H9 (cell line): ENCODE results near the gene ITK. TPM values are rescaled to one million over a fixed set of nuclear protein-coding genes. Genes with fewer than 3 reads are reported as not detected.

Experiments used
- DNase-seq: peaks from one replicate; pipeline ENCODE4 v3.0.0-alpha.2; 2017
- H2AFZ ChIP-seq: one replicate; pipeline ENCODE4 v1.6.1; 2013; ENCODE audit warnings: mild to moderate bottlenecking, low read length, control low read depth, moderate library complexity
- H2AK5ac ChIP-seq: 2 replicates; pipeline ENCODE4 v1.6.1; 2013; ENCODE audit warnings: low read length, control low read depth, mixed read lengths; ENCODE audit not compliant: insufficient read length
- H2BK120ac ChIP-seq: one replicate; pipeline ENCODE4 v1.6.1; 2013; ENCODE audit warnings: low read depth, mild to moderate bottlenecking, low read length, control low read depth, inconsistent platforms; ENCODE audit not compliant: poor library complexity, severe bottlenecking
- H2BK12ac ChIP-seq: 2 replicates; pipeline ENCODE4 v1.6.1; 2013; ENCODE audit warnings: low read length, control low read depth, mixed read lengths, low read depth; ENCODE audit not compliant: insufficient read length
- H2BK15ac ChIP-seq: 2 replicates; pipeline ENCODE4 v1.6.1; 2013; ENCODE audit warnings: low read depth, low read length, control low read depth
- H2BK20ac ChIP-seq: one replicate; pipeline ENCODE4 v1.6.1; 2013; ENCODE audit warnings: low read depth, mild to moderate bottlenecking, low read length, control low read depth, inconsistent platforms; ENCODE audit not compliant: poor library complexity, severe bottlenecking
- H2BK5ac ChIP-seq: 2 replicates; pipeline ENCODE4 v1.6.1; 2013; ENCODE audit warnings: low read length, control low read depth, mixed read lengths; ENCODE audit not compliant: insufficient read length
- H3K14ac ChIP-seq: 2 replicates; pipeline ENCODE4 v1.6.1; 2013; ENCODE audit warnings: low read length, control low read depth; ENCODE audit not compliant: insufficient read depth
- H3K18ac ChIP-seq: 2 replicates; pipeline ENCODE4 v1.6.1; 2013; ENCODE audit warnings: low read depth, mild to moderate bottlenecking, mixed read lengths, low read length, control low read depth; ENCODE audit not compliant: insufficient read length
- H3K23ac ChIP-seq: 2 replicates; pipeline ENCODE4 v1.6.1; 2013; ENCODE audit warnings: low read length, control low read depth, mixed read lengths, low read depth; ENCODE audit not compliant: insufficient read length
- H3K23me2 ChIP-seq: 2 replicates; pipeline ENCODE4 v1.6.1; 2013; ENCODE audit warnings: low read depth, mild to moderate bottlenecking, mixed read lengths, low read length, control low read depth; ENCODE audit not compliant: insufficient read length, poor library complexity, severe bottlenecking
- H3K27ac ChIP-seq: 2 replicates; pipeline ENCODE4 v1.5.1; 2013; ENCODE audit warnings: low read length, control low read depth, mixed read lengths, low read depth; ENCODE audit not compliant: insufficient read length
- H3K27me3 ChIP-seq: 2 replicates; pipeline ENCODE4 v1.6.1; 2013; ENCODE audit warnings: low read length, control low read depth, inconsistent platforms; ENCODE audit not compliant: insufficient read depth
- H3K4ac ChIP-seq: 2 replicates; pipeline ENCODE4 v1.6.1; 2013; ENCODE audit warnings: low read depth, mild to moderate bottlenecking, control low read depth, inconsistent platforms, low read length, moderate library complexity
- H3K4me1 ChIP-seq: 2 replicates; pipeline ENCODE4 v1.6.1; 2013; ENCODE audit warnings: low read length, control low read depth, inconsistent platforms; ENCODE audit not compliant: insufficient read depth
- H3K4me2 ChIP-seq: 2 replicates; pipeline ENCODE4 v1.6.1; 2013; ENCODE audit warnings: low read length, control low read depth, mixed read lengths; ENCODE audit not compliant: insufficient read length, insufficient read depth
- H3K56ac ChIP-seq: 2 replicates; pipeline ENCODE4 v1.6.1; 2013; ENCODE audit warnings: low read depth, mild to moderate bottlenecking, mixed read lengths, low read length, control low read depth; ENCODE audit not compliant: insufficient read length
- H3K79me1 ChIP-seq: 2 replicates; pipeline ENCODE4 v1.6.1; 2013; ENCODE audit warnings: low read depth, mild to moderate bottlenecking, moderate library complexity, low read length, control low read depth, inconsistent platforms; ENCODE audit not compliant: insufficient read depth, poor library complexity, severe bottlenecking
- H3K79me2 ChIP-seq: 2 replicates; pipeline ENCODE4 v1.6.1; 2013; ENCODE audit warnings: low read length, control low read depth, inconsistent platforms; ENCODE audit not compliant: insufficient read depth
- H3K9ac ChIP-seq: 2 replicates; pipeline ENCODE4 v1.6.1; 2013; ENCODE audit warnings: low read length, control low read depth, mixed read lengths; ENCODE audit not compliant: insufficient read length; ENCODE audit errors: extremely low read depth
- H3K9me3 ChIP-seq: one replicate; pipeline ENCODE4 v1.6.1; 2013; ENCODE audit warnings: low read depth, low read length, inconsistent platforms; ENCODE audit not compliant: control insufficient read depth
- H3T11ph ChIP-seq: one replicate; pipeline ENCODE4 v1.6.1; 2013; ENCODE audit warnings: mild to moderate bottlenecking, low read length, control low read depth, inconsistent platforms
- H4K20me1 ChIP-seq: one replicate; pipeline ENCODE4 v1.6.1; 2013; ENCODE audit not compliant: control insufficient read depth, insufficient read length, insufficient read depth
- H4K5ac ChIP-seq: 2 replicates; pipeline ENCODE4 v1.6.1; 2013; ENCODE audit warnings: low read depth, mild to moderate bottlenecking, mixed read lengths, low read length, control low read depth; ENCODE audit not compliant: insufficient read length
- H4K8ac ChIP-seq: replicated peaks from 2 replicates; pipeline ENCODE4 v1.6.1; 2013; ENCODE audit warnings: low read length, control low read depth, mixed read lengths, low read depth; ENCODE audit not compliant: insufficient read length
- H4K91ac ChIP-seq: 2 replicates; pipeline ENCODE4 v1.6.1; 2013; ENCODE audit warnings: low read depth, mild to moderate bottlenecking, moderate library complexity, mixed read lengths, low read length, control low read depth; ENCODE audit not compliant: insufficient read length
- H3K27ac Mint-ChIP-seq, 3 experiments: 2 replicates in 2 of 3; 3 replicates in 1 of 3; pipeline ENCODE4 v1.8.0; 2020 to 2021; ENCODE audit warnings: mixed read lengths in 3 of 3, mild to moderate bottlenecking in 1 of 3, moderate library complexity in 1 of 3
- H3K27me3 Mint-ChIP-seq: 2 replicates; pipeline ENCODE4 v1.8.0; 2021; ENCODE audit warnings: low read depth, mild to moderate bottlenecking, moderate library complexity, mixed read lengths
- H3K36me3 Mint-ChIP-seq, 3 experiments: 2 replicates in 2 of 3; 3 replicates in 1 of 3; pipeline ENCODE4 v1.8.0; 2020 to 2021; ENCODE audit warnings: low read depth in 3 of 3, mixed read lengths in 3 of 3; ENCODE audit not compliant: insufficient read depth in 1 of 3
- H3K4me1 Mint-ChIP-seq, 2 experiments: 2 replicates each; pipeline ENCODE4 v1.8.0; 2020; ENCODE audit warnings: mixed read lengths in 2 of 2
- H3K4me3 Mint-ChIP-seq, 2 experiments: 2 replicates in 1 of 2; 3 replicates in 1 of 2; pipeline ENCODE4 v1.8.0; 2020 to 2021; ENCODE audit warnings: mild to moderate bottlenecking in 2 of 2, mixed read lengths in 2 of 2, moderate library complexity in 1 of 2
- H3K9me3 Mint-ChIP-seq, 2 experiments: 2 replicates in 1 of 2; 3 replicates in 1 of 2; pipeline ENCODE4 v1.8.0; 2020; ENCODE audit warnings: mild to moderate bottlenecking in 2 of 2, mixed read lengths in 2 of 2, moderate library complexity in 1 of 2
- CTCF ChIP-seq: fragments of 200-600 bp; sonication (generic); conservative IDR thresholded peaks from 3 replicates; pipeline ENCODE4 v1.8.0; 2021; ENCODE audit warnings: antibody characterized with exemption, mild to moderate bottlenecking
- WGBS: extraction: QIAGEN DNeasy Blood & Tissue Kit; methylation state at CpG from one replicate; pipeline ENCODE4 v1.1.7; 2013; ENCODE audit warnings: missing lambda C conversion rate, low lambda C conversion rate, mixed read lengths; ENCODE audit not compliant: insufficient read length; ENCODE audit errors: extremely low coverage; 5-methylcytosine and 5-hydroxymethylcytosine counted together
- total RNA-seq: library from RNA; stranded (reverse); gene quantifications from 2 replicates; pipeline ENCODE4 v1.2.1, GENCODE V29; 2021

Gene ITK
- total RNA-seq, 1 experiment from 2014 or later, result 0.22 TPM

GRCh38 chr5:157303023-157303422 is 122.4 kb downstream of the ITK start:
- no peaks in the 10 kb centered on the region for H3K9me3 ChIP-seq
- peaks cover 3 to 62% (median 18%) of the 10 kb centered on the region in 3 experiments; a peak in 5 of 7 replicates for H3K36me3 Mint-ChIP-seq
- WGBS, result no CpG with 5 or more reads among the region's 5 CpGs

More at GRCh38 chr5:157303023-157303422, 122.4 kb downstream of the ITK start:
- Histone ChIP-seq H2BK20ac (no peak overlapping the region), H4K8ac (no peak overlapping the region), H3K4ac (no peak overlapping the region), H2BK15ac (no peak overlapping the region), H3K79me2 (no peaks in the 10 kb centered on the region), H4K5ac (no peak overlapping the region), H3K4me1 (no peaks in the 10 kb centered on the region), H3K23ac (no peak overlapping the region), H3K23me2 (no peaks in the 10 kb centered on the region), H4K91ac (no peak overlapping the region), H2BK12ac (no peak overlapping the region), H3K18ac (no peak overlapping the region), H2AK5ac (no peak overlapping the region), H3K14ac (no peak overlapping the region), H4K20me1 (no peaks in the 10 kb centered on the region), H3T11ph (no peak overlapping the region), H2BK5ac (no peak overlapping the region), H3K56ac (no peak overlapping the region), H3K9ac (no peak overlapping the region), H3K27ac (no peak overlapping the region), H2AFZ (no peak overlapping the region), H2BK120ac (no peak overlapping the region), H3K4me2 (no peak overlapping the region), H3K79me1 (no peaks in the 10 kb centered on the region), H3K27me3 (no peaks in the 10 kb centered on the region)
- Mint-ChIP-seq H3K9me3 (no peaks in the 10 kb centered on the region), H3K27me3 (no peaks in the 10 kb centered on the region), H3K4me1 (no peaks in the 10 kb centered on the region), H3K27ac (no peak overlapping the region), H3K4me3 (no peak overlapping the region)
- no peak for TF ChIP-seq CTCF
- no peak for DNase-seq
